Urothelium cell line (cell line): ENCODE measurements around the gene PTDSS2.

Source experiments
- DNase-seq: peaks from one replicate; pipeline ENCODE4 v3.0.0; 2011; ENCODE audit warnings: low spot score, mixed read lengths
- FAIRE-seq: peaks from 2 replicates; lab custom pipeline; 2011; peaks lifted over from hg19 to GRCh38; lab: Jason Lieb, UNC

Gene PTDSS2

GRCh38 chr11:538431-539051, 88.5 kb downstream of the PTDSS2 start:
- no peak for DNase-seq
- FAIRE-seq: no peak

GRCh38 chr11:539971-540481, 89.9 kb downstream of the PTDSS2 start:
- DNase-seq (no peak), FAIRE-seq (no peak)
